LNCaP clone FGC (cell line): ENCODE measurements around the gene CREG2.

Source experiments
- DNase-seq: peaks from one replicate; pipeline ENCODE4 v3.0.0-alpha.2; 2011; ENCODE audit warnings: low read depth
- H3K4me3 ChIP-seq: 2 replicates; pipeline ENCODE4 v1.5.1; 2011; ENCODE audit warnings: mild to moderate bottlenecking, low read depth, low read length, control low read depth
- TF ChIP-seq, protein P1 (sequence below): IDR thresholded peaks from 2 replicates; pipeline ENCODE4 v1.5.1; 2012; ENCODE audit warnings: mild to moderate bottlenecking; ENCODE audit not compliant: control insufficient read depth, insufficient read depth; ENCODE audit errors: extremely low read depth

CREG2 gene, protein sequence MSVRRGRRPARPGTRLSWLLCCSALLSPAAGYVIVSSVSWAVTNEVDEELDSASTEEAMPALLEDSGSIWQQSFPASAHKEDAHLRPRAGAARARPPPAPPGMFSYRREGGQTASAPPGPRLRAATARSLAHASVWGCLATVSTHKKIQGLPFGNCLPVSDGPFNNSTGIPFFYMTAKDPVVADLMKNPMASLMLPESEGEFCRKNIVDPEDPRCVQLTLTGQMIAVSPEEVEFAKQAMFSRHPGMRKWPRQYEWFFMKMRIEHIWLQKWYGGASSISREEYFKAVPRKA

DNA sequence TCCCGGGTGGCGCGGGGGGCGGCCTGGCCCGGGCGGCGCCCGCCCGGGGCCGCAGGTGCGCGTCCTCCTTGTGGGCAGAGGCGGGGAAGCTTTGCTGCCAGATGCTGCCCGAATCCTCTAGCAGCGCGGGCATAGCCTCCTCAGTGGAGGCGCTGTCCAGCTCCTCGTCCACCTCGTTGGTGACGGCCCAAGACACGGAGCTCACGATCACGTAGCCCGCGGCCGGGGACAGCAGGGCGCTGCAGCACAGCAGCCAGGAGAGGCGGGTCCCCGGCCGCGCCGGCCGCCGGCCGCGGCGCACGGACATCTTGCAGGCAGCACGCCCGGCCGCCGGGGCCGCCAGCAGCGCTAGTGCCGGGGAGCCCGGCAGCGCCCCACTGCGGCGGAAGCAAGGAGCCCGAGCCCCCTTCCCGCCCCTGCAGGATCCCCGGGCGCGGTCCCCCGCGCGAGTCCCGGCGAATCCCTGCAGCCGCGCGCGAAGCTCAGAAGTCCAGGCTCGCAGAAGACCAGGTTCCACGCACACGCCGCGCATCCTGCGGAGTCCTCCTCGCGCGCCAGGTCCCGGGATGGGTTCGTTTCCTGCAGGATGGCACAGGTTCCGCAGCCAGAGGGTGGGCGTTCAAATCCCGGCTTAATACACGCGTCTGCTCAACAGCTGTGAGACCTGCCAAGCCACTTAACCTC lies at the start of gene CREG2:
Gene CREG2, minus strand, starts transcription at position 353 of the 684 bp plus-strand sequence. Its CDS starts 46 bp downstream, at position 307.
- TF ChIP-seq, protein P1, sequence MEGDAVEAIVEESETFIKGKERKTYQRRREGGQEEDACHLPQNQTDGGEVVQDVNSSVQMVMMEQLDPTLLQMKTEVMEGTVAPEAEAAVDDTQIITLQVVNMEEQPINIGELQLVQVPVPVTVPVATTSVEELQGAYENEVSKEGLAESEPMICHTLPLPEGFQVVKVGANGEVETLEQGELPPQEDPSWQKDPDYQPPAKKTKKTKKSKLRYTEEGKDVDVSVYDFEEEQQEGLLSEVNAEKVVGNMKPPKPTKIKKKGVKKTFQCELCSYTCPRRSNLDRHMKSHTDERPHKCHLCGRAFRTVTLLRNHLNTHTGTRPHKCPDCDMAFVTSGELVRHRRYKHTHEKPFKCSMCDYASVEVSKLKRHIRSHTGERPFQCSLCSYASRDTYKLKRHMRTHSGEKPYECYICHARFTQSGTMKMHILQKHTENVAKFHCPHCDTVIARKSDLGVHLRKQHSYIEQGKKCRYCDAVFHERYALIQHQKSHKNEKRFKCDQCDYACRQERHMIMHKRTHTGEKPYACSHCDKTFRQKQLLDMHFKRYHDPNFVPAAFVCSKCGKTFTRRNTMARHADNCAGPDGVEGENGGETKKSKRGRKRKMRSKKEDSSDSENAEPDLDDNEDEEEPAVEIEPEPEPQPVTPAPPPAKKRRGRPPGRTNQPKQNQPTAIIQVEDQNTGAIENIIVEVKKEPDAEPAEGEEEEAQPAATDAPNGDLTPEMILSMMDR, result peak; percentile 51
- H3K4me3 ChIP-seq, result peak within 1 kb of the TSS; percentile 46
- peak; percentile 51 for DNase-seq

DNA sequence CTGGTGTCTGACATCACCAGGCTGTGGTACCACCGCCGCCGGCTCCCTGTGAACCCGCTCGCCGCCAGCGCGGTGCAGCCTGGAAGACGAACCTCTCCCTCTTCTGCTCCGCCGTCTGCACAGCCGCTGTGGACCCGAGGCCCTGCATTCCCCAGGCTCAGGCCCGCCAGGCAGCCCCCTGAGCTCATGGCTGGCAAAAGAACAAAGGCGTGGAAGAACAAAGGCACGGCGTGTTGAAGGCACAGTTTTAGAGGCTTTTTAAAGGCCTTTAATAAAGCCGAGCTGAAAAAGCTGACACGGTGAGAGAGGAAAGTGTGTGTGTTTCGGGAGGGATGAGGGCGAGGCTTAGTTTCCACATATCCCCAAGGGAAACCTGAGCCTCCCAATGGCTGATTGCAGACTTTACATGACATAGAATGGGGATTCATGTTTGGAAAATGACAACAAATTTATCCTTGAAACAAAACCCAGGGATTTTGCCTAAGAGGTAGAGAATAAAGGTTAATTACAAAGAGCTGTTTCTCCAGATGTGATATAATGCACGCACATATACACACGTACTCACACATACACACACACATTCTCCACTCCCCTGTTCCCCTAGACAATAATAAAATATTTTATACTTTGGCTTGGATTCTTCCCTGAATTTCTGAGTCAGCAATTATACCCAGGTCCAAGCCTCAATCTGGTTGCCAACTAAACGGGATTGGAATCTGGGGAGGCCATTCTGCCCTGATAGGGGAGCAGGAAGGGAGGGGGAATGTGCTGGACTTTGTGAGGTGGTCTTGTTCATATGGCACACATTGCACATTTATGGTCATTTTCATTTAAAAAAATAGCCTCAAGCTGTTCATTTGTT lies 47.9 kb upstream of the CREG2 start:
- no peak overlapping the region for H3K4me3 ChIP-seq
- no peak for DNase-seq
- TF ChIP-seq, protein P1, result no peak

DNA sequence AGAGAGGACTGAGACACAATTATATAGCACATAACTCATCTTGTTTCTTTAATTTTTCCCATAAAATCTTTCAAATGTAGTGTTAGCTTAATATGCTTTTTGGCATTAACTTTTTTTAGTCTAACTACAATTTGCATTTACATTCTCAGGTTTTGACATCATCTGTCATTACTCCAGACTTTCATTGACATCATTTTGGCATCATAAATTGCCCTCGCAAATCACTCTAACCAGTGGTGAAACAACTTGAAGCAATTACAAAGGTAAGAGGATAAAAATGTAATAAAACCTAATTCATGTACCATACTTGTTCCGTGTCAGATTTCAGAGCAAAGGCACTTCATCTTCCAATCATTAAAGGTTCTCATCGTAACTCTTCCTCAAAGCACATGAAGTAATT lies 46.2 kb upstream of the CREG2 start:
- no peak for DNase-seq
- TF ChIP-seq, protein P1, result no peak
- no peak overlapping the region for H3K4me3 ChIP-seq

DNA sequence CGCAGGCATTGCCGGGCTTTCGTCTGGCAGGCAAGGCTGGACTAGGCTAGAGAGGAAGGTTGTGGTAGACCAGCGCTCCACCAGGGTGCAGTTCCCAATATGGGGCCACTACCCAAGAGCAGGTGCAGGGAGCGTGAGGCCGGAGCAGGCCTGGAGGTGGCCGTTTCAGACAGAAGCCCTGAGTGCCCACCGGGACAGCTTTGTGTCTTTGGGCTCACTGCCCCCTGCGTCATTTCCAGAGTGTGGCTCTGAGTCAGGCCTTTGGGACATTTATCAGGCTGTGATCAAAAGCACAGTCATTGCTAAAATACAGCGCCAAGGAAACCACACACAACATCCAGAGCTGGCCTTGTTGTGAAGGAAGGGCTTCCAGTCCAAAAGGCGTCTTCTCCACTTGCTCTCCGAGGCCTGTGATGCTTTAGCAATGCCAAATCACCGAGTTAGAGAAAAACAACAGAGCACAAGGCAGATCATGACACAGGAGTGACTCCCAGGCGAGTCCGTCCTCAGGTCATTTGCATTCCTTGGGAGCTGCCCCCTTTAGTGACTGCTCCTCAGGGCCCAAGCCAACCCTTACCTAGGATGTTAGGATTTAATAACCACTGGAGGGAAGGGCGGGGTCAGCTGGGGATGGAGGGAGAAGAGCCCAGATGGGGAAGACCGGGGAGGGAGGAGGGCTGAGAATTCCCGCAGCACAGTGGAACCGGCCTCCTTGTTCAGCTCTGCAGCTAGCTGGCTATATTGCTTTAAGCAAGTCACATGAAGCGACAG lies 45.3 kb upstream of the CREG2 start:
- no peak for DNase-seq
- H3K4me3 ChIP-seq, result no peak overlapping the region
- TF ChIP-seq, protein P1, result no peak

DNA sequence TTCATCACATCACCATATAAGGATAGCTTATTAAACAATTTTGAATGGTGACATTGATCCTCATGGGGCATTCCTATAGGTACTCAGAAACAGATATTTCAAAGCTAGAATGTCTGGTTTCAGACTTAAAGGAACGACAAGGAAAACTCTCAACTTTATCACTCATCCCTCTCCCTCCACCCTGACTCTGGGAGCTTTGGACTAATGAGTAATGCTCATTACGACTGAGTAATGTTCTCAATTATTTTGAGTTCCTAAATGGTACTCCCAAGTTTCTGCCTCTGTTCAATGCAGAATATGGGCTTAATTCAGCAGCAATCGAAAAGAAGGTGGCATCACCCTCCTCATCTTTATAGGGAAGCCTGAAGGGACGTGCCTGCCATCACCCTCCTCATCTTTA lies 44.2 kb upstream of the CREG2 start:
- TF ChIP-seq, protein P1, result no peak
- H3K4me3 ChIP-seq, result no peak overlapping the region
- no peak for DNase-seq

DNA sequence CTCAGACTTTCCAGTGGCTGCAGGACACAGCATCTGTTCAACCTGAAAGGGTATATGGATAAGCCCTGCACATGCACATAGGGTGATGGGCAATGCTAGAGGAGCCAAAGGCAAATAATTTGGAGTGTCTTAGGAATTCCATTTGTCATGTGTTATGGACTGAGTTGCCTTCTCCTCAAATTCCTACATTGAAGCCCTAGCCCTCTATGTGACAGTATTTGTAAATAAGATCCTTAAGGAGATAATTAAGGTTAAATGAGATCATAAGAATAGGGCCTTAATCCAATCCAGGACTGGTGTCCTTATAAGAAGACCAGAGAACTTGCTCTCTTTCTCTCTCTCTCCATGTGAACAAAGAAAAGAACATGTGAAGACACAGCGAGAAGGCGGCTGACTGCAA lies 42.9 kb upstream of the CREG2 start:
- H3K4me3 ChIP-seq, result no peak overlapping the region
- TF ChIP-seq, protein P1, result no peak
- DNase-seq, result no peak
